Measurements from ENCODE around the gene COX4I2.

DNA sequence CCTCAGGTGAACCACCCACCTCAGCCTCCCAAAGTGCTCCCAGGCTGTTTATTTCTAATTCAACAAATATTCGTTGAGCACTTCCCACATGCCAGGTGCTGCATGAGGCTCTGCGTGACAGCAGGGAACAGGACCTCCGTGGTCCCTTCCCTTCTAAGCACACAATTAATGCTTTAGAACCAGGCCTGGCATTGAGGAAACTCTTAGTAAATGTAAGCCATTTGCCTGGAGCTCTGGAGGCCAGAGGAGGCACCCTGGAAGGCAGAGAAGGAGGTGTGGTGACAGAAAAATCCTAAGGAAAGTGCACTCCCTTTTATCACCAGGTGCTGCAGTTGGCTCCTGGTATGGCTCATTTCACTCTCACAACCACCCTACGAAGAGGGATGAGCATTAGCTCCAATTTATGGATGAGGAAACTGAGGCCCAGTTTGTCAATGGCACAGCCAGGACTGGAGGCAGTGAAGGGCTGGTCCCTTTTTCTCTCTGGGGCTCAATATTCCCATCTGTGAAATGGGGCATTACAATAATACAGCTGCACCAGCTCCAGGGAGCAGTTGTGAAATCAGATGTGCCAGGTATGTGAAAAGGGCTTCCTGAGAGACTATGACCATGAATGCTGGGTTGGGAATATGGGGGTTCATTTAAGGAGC, 40.8 kb upstream of the COX4I2 start:
- TF ChIP-seq, protein P1, sequence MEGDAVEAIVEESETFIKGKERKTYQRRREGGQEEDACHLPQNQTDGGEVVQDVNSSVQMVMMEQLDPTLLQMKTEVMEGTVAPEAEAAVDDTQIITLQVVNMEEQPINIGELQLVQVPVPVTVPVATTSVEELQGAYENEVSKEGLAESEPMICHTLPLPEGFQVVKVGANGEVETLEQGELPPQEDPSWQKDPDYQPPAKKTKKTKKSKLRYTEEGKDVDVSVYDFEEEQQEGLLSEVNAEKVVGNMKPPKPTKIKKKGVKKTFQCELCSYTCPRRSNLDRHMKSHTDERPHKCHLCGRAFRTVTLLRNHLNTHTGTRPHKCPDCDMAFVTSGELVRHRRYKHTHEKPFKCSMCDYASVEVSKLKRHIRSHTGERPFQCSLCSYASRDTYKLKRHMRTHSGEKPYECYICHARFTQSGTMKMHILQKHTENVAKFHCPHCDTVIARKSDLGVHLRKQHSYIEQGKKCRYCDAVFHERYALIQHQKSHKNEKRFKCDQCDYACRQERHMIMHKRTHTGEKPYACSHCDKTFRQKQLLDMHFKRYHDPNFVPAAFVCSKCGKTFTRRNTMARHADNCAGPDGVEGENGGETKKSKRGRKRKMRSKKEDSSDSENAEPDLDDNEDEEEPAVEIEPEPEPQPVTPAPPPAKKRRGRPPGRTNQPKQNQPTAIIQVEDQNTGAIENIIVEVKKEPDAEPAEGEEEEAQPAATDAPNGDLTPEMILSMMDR (IDR thresholded peaks at IDR 0.05; ENCODE audit: low read depth, low read length) = no peak
- no peak for TF ChIP-seq EZH2phosphoT487 (IDR thresholded peaks at IDR 0.05; ENCODE audit: low read depth)
